Measurements from ENCODE around the gene DSC2. TPM values are rescaled to one million over a fixed set of nuclear protein-coding genes. Genes with fewer than 3 reads are reported as not detected.

DSC2 gene
- total RNA-seq, 1 experiment from 2014 or later = 0.04 TPM

DNA sequence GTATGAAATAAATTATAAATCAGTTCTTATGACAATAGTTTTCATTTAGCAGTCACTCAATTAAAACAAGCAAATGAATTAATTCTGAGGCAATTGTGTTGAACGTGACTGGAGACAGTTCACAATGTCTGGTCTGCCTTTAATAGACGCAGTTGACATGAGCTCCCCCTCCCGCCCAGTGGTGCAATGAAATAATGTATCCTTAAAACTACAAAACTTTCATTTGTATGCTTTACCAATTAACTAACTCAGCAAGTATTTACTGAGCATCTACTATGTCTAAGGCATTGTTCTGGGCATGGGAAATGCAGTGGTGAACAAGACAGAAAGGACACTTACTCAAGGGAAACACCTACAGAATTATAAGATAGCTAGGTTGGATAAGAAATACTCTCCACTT, 3.5 kb upstream of the DSC2 start:
- intact Hi-C loops (cut with micrococcal nuclease; ENCODE audit: unreplicated experiment) = no loop called here

GRCh38 chr18:31104444-31104843, 2.2 kb upstream of the DSC2 start:
- Histone ChIP-seq H3K27me3 (replicated peaks; ENCODE audit: insufficient read depth, low read depth, low read length, poor library complexity) (peaks cover 57% of the 10 kb centered on the region), H3K27ac (ENCODE audit: low read depth, low read length, poor library complexity, severe bottlenecking) (no peak overlapping the region), H3K4me1 (ENCODE audit: insufficient read depth, low read length, poor library complexity, severe bottlenecking) (no peaks in the 10 kb centered on the region), H3K9me3 (ENCODE audit: low read depth, low read length, poor library complexity, severe bottlenecking) (no peaks in the 10 kb centered on the region), H3K4me3 (ENCODE audit: low read depth, low read length, poor library complexity, severe bottlenecking) (no peak overlapping the region), H3K36me3 (ENCODE audit: insufficient read depth, low read length, poor library complexity, severe bottlenecking) (no peaks in the 10 kb centered on the region)
- ChIA-PET POLR2A (ENCODE audit: low non-redundant PET) (no interaction called here), CTCF (no interaction called here)
- no peak for DNase-seq (ENCODE audit: low spot score)
- BruUV-seq (replicated peaks) = no TSS peak
- no peak for TF ChIP-seq EZH2 (IDR thresholded peaks at IDR 0.05; ENCODE audit: borderline replicate concordance, low read depth, low read length, poor library complexity, severe bottlenecking)
- TF ChIP-seq CTCF (conservative IDR thresholded peaks at IDR 0.05; ENCODE audit: low read depth, low read length) = no peak
- intact Hi-C loops (cut with micrococcal nuclease; ENCODE audit: unreplicated experiment) = no loop called here

More for the DNA sequence above, 3.5 kb upstream of the DSC2 start:
- TF ChIP-seq EZH2 (IDR thresholded peaks at IDR 0.05; ENCODE audit: borderline replicate concordance, low read depth, low read length, poor library complexity, severe bottlenecking) (no peak), CTCF (conservative IDR thresholded peaks at IDR 0.05; ENCODE audit: low read depth, low read length) (no peak)
- Histone ChIP-seq H3K27me3 (replicated peaks; ENCODE audit: insufficient read depth, low read depth, low read length, poor library complexity) (peaks cover 44% of the 10 kb centered on the region), H3K9me3 (ENCODE audit: low read depth, low read length, poor library complexity, severe bottlenecking) (no peaks in the 10 kb centered on the region), H3K4me3 (ENCODE audit: low read depth, low read length, poor library complexity, severe bottlenecking) (no peak overlapping the region), H3K36me3 (ENCODE audit: insufficient read depth, low read length, poor library complexity, severe bottlenecking) (no peaks in the 10 kb centered on the region), H3K27ac (ENCODE audit: low read depth, low read length, poor library complexity, severe bottlenecking) (no peak overlapping the region), H3K4me1 (ENCODE audit: insufficient read depth, low read length, poor library complexity, severe bottlenecking) (no peaks in the 10 kb centered on the region)
- ChIA-PET CTCF (no interaction called here), POLR2A (ENCODE audit: low non-redundant PET) (no interaction called here)
- BruUV-seq (replicated peaks) = no TSS peak
- DNase-seq (ENCODE audit: low spot score) = peak; percentile 7

- no peak overlapping the region for H3K27ac ChIP-seq (ENCODE audit: low read depth, low read length, poor library complexity, severe bottlenecking)
- ChIA-PET CTCF (no interaction called here), POLR2A (ENCODE audit: low non-redundant PET) (no interaction called here)
- no peaks in the 10 kb centered on the region for H3K36me3 ChIP-seq (ENCODE audit: insufficient read depth, low read length, poor library complexity, severe bottlenecking)
- BruUV-seq (replicated peaks) = no TSS peak
- intact Hi-C loops (cut with micrococcal nuclease; ENCODE audit: unreplicated experiment) = no loop called here
- DNase-seq (ENCODE audit: low spot score) = no peak
- no peaks in the 10 kb centered on the region for H3K4me1 ChIP-seq (ENCODE audit: insufficient read depth, low read length, poor library complexity, severe bottlenecking)
- peaks cover 65% of the 10 kb centered on the region for H3K27me3 ChIP-seq (replicated peaks; ENCODE audit: insufficient read depth, low read depth, low read length, poor library complexity)
- no peaks in the 10 kb centered on the region for H3K9me3 ChIP-seq (ENCODE audit: low read depth, low read length, poor library complexity, severe bottlenecking)
- H3K4me3 ChIP-seq (ENCODE audit: low read depth, low read length, poor library complexity, severe bottlenecking) = no peak overlapping the region
- no peak for TF ChIP-seq EZH2 (IDR thresholded peaks at IDR 0.05; ENCODE audit: borderline replicate concordance, low read depth, low read length, poor library complexity, severe bottlenecking)
- no peak for TF ChIP-seq CTCF (conservative IDR thresholded peaks at IDR 0.05; ENCODE audit: low read depth, low read length)
Observed at GRCh38 chr18:31103423-31103822, 1.2 kb upstream of the DSC2 start.
